HUES64 (cell line): ENCODE data around the gene NEK4.
"Not testable (repeated sequence)": the region's sequence is repeated elsewhere in the genome, so short reads cannot be mapped to it uniquely, and the experiment has no call there.

ENCODE experiments used
- H3K27ac ChIP-seq: 2 replicates; pipeline ENCODE4 v1.7.0; 2013; ENCODE audit warnings: low read depth, low read length, inconsistent platforms
- H3K27me3 ChIP-seq: 2 replicates; pipeline ENCODE4 v1.6.1; 2013; ENCODE audit warnings: mild to moderate bottlenecking, low read length; ENCODE audit not compliant: insufficient read depth
- H3K36me3 ChIP-seq: 2 replicates; pipeline ENCODE4 v1.6.1; 2013; ENCODE audit warnings: mild to moderate bottlenecking, low read length; ENCODE audit not compliant: insufficient read depth
- H3K4me1 ChIP-seq: 2 replicates; pipeline ENCODE4 v1.6.1; 2013; ENCODE audit warnings: mild to moderate bottlenecking, low read length, moderate library complexity; ENCODE audit not compliant: insufficient read depth
- H3K4me3 ChIP-seq: 2 replicates; pipeline ENCODE4 v1.5.1; 2013; ENCODE audit warnings: mild to moderate bottlenecking, low read length, moderate library complexity
- H3K9ac ChIP-seq: 2 replicates; pipeline ENCODE4 v1.6.1; 2013; ENCODE audit warnings: mild to moderate bottlenecking, low read depth, low read length
- H3K9me3 ChIP-seq: 2 replicates; pipeline ENCODE4 v1.6.1; 2013; ENCODE audit warnings: low read depth, low read length; ENCODE audit not compliant: insufficient read depth
- WGBS: fragments of 150-250, 120-280 bp; methylation state at CpG from one replicate; pipeline ENCODE4 v1.1.7; 2013; ENCODE audit warnings: missing lambda C conversion rate; 5-methylcytosine and 5-hydroxymethylcytosine counted together

The NEK4 gene

DNA sequence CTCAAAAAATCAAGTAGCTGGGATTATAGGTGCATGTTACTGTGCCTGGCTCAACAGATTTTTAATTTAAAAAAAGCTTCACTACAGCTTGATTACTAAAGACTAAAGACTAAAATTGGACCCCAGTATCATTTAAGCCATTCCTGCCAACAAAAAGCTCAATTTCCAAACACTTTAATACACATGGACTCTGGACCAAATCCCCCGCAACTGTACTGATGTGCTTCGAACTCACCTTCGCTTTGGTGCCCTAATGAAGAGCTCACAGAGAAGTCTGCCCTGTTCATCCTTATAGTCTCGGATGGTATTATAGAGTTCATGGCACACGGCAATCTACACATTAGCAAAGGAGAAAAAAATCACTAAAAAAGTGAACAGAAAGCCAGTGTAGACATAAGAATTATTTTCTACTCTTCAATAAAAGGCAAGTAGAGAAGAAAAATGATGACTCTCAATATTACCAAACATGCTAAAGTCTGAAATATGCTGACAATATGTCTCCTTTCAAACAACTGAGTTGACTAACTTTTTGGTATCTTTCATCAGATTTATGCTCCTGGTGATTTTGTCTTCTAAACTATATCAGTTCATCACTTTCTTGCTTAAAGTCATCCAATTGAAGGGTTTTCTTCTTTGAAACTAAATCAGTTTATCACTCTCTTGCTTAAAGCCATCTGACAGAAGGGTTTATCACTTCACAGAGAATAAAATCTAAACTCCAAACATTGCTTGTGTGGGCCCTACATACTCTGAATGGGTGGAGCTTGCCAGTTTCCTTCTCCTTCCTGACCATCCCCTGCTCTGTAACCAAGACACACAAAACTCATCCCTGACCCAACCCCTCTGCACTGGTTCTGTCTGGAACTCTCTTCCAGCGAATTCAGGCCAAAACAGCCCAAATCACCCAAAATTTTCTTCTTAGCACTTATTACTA lies 92.2 kb downstream of the NEK4 start:
- H3K4me1 ChIP-seq, result peaks cover 8% of the 10 kb centered on the region
- no peak overlapping the region for H3K27ac ChIP-seq
- H3K36me3 ChIP-seq, result peaks cover 69% of the 10 kb centered on the region
- no peaks in the 10 kb centered on the region for H3K9me3 ChIP-seq
- H3K4me3 ChIP-seq, result no peak overlapping the region
- 97% methylated on average over 5 of the region's 6 CpGs for WGBS
- no peak overlapping the region for H3K9ac ChIP-seq
- H3K27me3 ChIP-seq, result no peaks in the 10 kb centered on the region

DNA sequence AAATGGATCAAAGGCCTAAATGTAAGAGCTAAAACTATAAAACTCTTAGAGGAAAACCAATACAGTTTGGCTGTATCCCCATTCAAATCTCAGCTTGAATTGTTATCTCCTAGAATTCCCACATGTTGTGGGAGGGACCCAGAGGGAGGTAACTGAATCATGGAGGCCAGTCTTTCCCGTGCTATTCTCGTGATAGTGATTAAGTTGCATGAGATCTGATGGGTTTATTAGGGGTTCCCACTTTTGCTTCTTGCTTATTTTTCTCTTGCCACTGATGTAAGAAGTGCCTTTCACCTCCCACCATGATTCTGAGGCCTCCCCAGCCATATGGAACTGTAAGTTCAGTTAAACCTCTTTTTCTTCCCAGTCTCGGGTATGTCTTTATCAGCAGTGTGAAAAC lies 94.5 kb downstream of the NEK4 start:
- H3K9ac ChIP-seq, H3K4me1 ChIP-seq, H3K9me3 ChIP-seq, H3K27ac ChIP-seq, H3K4me3 ChIP-seq, H3K27me3 ChIP-seq: not testable (repeated sequence)
- peaks cover 76% of the 10 kb centered on the region for H3K36me3 ChIP-seq
- 100% methylated on average over 3 of the region's 3 CpGs for WGBS

DNA sequence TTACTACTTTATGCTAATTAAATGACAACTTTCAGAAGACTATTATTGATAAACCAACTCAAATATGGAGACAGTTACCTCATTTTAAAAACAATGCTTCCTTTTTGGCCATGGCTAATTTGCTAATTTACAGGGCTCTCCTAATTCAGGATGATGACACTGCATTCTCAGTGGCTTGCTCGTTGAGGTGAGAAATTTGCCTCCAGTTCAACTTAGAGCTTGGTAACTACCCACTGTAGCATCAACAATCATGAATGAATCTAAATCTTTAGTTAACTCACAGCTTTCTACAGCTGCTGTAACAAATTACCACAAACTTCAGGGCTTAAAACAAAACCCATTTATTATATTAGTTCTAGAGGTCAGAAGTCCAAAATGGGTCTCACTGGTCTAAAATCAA lies 99.1 kb downstream of the NEK4 start:
- H3K4me3 ChIP-seq, result no peak overlapping the region
- no peak overlapping the region for H3K9ac ChIP-seq
- no peaks in the 10 kb centered on the region; the same call in 1 of the 2 replicates for H3K4me1 ChIP-seq
- no peaks in the 10 kb centered on the region for H3K9me3 ChIP-seq
- no peak overlapping the region for H3K27ac ChIP-seq
- H3K27me3 ChIP-seq, result no peaks in the 10 kb centered on the region
- WGBS, result 85% methylated on average over 1 of the region's 1 CpG
- H3K36me3 ChIP-seq, result peaks cover 72% of the 10 kb centered on the region

DNA sequence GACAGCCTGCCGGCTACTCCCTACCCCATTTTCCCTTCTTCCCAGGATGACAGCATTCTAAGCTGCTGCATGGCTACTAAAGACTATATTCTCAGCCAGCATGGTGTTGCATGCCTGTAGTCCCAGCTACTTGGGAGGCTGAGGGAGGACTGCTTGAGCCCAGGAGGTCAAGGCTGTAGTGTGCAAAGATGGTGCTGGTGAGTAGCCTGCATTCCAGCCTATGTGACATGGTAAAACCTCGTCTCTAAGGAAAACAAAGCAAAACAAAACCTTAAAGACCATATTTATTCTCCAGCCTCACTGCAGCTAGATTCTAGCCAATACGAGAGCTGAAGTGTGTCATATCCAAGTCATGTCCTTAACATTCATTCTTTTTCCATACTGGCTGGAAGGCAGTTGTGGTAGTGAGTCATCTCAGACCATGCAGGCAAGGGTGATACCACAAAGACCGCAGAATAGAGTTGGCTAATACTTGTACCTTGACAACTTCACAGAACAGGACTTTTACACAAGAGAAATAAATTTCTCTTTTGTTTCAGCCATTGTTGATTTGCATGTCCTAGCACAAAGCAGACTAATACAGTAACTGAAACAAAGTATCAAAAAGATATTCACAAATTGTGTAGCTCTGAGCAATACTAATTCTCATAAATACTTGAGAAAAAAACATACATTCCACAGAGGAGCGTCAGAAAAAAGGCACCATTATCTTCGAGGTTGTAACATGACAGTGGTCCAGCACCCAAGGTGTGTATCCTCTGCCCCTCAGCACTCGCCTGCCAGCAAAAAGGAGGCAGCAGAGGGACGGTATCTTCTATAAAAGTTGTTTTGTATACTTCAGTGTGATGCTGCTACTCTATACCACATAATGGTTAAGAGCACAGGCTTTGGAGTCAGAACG lies 99.9 kb downstream of the NEK4 start:
- 94% methylated on average over 9 of the region's 9 CpGs for WGBS
- Histone ChIP-seq H3K4me1 (no peaks in the 10 kb centered on the region; the same call in 1 of the 2 replicates), H3K27me3 (no peaks in the 10 kb centered on the region), H3K9me3 (no peaks in the 10 kb centered on the region), H3K36me3 (peaks cover 72% of the 10 kb centered on the region), H3K9ac (no peak overlapping the region), H3K4me3 (no peak overlapping the region), H3K27ac (peak overlapping the region; percentile 9; the same call in 1 of the 2 replicates)

DNA sequence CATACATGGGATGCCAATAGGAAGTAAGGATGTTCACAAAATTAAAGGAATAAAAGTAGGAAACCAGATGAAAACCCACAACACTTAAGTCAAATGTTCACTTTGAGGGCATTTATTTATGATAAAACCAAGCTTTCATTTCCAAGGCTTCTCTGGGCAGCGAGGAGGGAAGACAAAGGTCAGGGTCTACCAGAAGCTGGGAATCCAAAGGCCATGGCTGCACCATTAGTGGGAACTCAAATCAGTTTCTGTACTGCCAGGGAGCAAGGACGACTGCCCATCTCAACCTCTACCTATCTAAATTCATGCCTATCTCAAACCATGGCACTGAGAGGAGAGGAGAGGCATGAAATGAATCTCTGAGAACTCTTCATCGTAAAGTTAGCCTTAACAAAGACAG lies 107.6 kb downstream of the NEK4 start:
- Histone ChIP-seq H3K4me3 (no peak overlapping the region), H3K9ac (no peak overlapping the region), H3K27ac (no peak overlapping the region), H3K27me3 (no peaks in the 10 kb centered on the region), H3K36me3 (peaks cover 71% of the 10 kb centered on the region), H3K9me3 (no peaks in the 10 kb centered on the region), H3K4me1 (no peaks in the 10 kb centered on the region)
- WGBS, result 96% methylated on average over 3 of the region's 3 CpGs

DNA sequence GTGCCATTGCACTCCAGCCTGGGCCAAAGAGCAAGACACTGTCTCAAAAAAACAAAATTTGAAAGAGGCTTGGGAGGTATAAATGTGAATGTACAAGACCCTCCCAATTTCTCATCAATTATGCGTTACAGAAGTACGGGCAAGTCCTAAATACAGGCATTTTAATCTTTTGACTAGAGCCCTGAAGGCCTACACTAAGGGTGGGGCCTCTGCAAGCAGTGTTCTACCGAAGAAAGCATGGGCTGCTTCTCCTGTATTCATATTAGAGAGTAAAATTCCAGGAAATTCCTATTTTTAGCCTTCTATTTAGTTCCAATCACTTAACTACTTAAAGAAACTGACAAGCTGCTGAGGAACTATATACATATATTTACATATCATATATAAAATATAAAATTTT lies 110.7 kb downstream of the NEK4 start:
- H3K9ac ChIP-seq, result no peak overlapping the region
- peaks cover 79% of the 10 kb centered on the region for H3K36me3 ChIP-seq

More for the DNA sequence above, 110.7 kb downstream of the NEK4 start:
- Histone ChIP-seq H3K27me3 (no peaks in the 10 kb centered on the region), H3K27ac (no peak overlapping the region), H3K4me3 (no peak overlapping the region), H3K4me1 (no peaks in the 10 kb centered on the region), H3K9me3 (no peaks in the 10 kb centered on the region)
- WGBS, result 77% methylated on average over 3 of the region's 3 CpGs
